CD1c-positive myeloid dendritic cell (primary cell): Measurements from ENCODE around the gene KCNT2.

Experiments
- DNase-seq: peaks from one replicate; pipeline ENCODE4 v3.0.0-alpha.2; 2016; ENCODE audit errors: extremely low spot score

The KCNT2 gene

GRCh38 chr1:196193896-196194559, 414.2 kb downstream of the KCNT2 start:
- DNase-seq = peak; percentile 30

- no peak for DNase-seq
Observed at GRCh38 chr1:196183941-196184340, 424.3 kb downstream of the KCNT2 start.

GRCh38 chr1:196181594-196181878, 426.7 kb downstream of the KCNT2 start:
- no peak for DNase-seq

GRCh38 chr1:196180847-196181593, 427.2 kb downstream of the KCNT2 start:
- DNase-seq = no peak

- no peak for DNase-seq
Observed at GRCh38 chr1:196178083-196178635, 430.1 kb downstream of the KCNT2 start.
